HEK293T (cell line): ENCODE results near the gene CENPE.

Experiments used
- CTCF ChIA-PET: fragments of 350-600 bp; formaldehyde crosslinking; extraction: SDS; loops from one replicate; lab custom pipeline; 2021; ENCODE audit warnings: antibody characterized with exemption, inconsistent platforms; lab: Yijun Ruan, JAX
- POLR2A ChIA-PET: fragments of 350-600 bp; formaldehyde crosslinking; extraction: SDS; loops from one replicate; lab custom pipeline; 2020; ENCODE audit warnings: antibody characterized with exemption, inconsistent platforms; lab: Yijun Ruan, JAX
- DNase-seq: peaks from one replicate; pipeline ENCODE4 v3.0.0; 2012; ENCODE audit warnings: mixed read lengths; ENCODE audit errors: extremely low spot score
- ARNT ChIP-seq: fragments of 450-650 bp; IDR thresholded peaks from 2 replicates; pipeline ENCODE4 v1.6.1; 2017; ENCODE audit warnings: mild to moderate bottlenecking
- BHLHE40 ChIP-seq: fragments of 450-650 bp; IDR thresholded peaks from 2 replicates; pipeline ENCODE4 v1.6.1; 2016; ENCODE audit warnings: mild to moderate bottlenecking, moderate library complexity, borderline replicate concordance
- CTBP1 ChIP-seq: fragments of 450-650 bp; IDR thresholded peaks from 2 replicates; pipeline ENCODE4 v1.6.1; 2016; ENCODE audit warnings: borderline replicate concordance
- ELF4 ChIP-seq: fragments of 450-650 bp; IDR thresholded peaks from 2 replicates; pipeline ENCODE4 v1.6.1; 2017; ENCODE audit warnings: antibody characterized with exemption
- FOXA1 ChIP-seq: fragments of 450-650 bp; IDR thresholded peaks from 2 replicates; pipeline ENCODE4 v1.6.1; 2016; ENCODE audit warnings: mild to moderate bottlenecking
- FOXK2 ChIP-seq: fragments of 450-650 bp; IDR thresholded peaks from 2 replicates; pipeline ENCODE4 v1.6.1; 2016; ENCODE audit warnings: mild to moderate bottlenecking
- FOXM1 ChIP-seq: fragments of 450-650 bp; IDR thresholded peaks from 2 replicates; pipeline ENCODE4 v1.6.1; 2017; ENCODE audit warnings: mild to moderate bottlenecking, borderline replicate concordance
- HDGF ChIP-seq: fragments of 450-650 bp; IDR thresholded peaks from 2 replicates; pipeline ENCODE4 v1.6.1; 2017; ENCODE audit warnings: antibody characterized with exemption, borderline replicate concordance
- L3MBTL2 ChIP-seq: fragments of 450-650 bp; conservative IDR thresholded peaks from 2 replicates; pipeline ENCODE4 v1.6.1; 2016; ENCODE audit warnings: mild to moderate bottlenecking
- LEF1 ChIP-seq: fragments of 450-650 bp; IDR thresholded peaks from 2 replicates; pipeline ENCODE4 v1.6.1; 2017; ENCODE audit warnings: mild to moderate bottlenecking, borderline replicate concordance
- NFRKB ChIP-seq: fragments of 450-650 bp; IDR thresholded peaks from 2 replicates; pipeline ENCODE4 v1.6.1; 2016; ENCODE audit warnings: mild to moderate bottlenecking, moderate library complexity
- PKNOX1 ChIP-seq: fragments of 450-650 bp; IDR thresholded peaks from 2 replicates; pipeline ENCODE4 v1.6.1; 2016
- SP1 ChIP-seq: fragments of 450-650 bp; IDR thresholded peaks from 2 replicates; pipeline ENCODE4 v1.6.1; 2017
- SUZ12 ChIP-seq: fragments of 450-650 bp; IDR thresholded peaks from 2 replicates; pipeline ENCODE4 v1.6.1; 2016; ENCODE audit warnings: mild to moderate bottlenecking
- TARDBP ChIP-seq: fragments of 450-650 bp; IDR thresholded peaks from 2 replicates; pipeline ENCODE4 v1.6.1; 2016
- ZNF384 ChIP-seq: fragments of 450-650 bp; IDR thresholded peaks from 2 replicates; pipeline ENCODE4 v1.6.1; 2016

CENPE gene

DNA sequence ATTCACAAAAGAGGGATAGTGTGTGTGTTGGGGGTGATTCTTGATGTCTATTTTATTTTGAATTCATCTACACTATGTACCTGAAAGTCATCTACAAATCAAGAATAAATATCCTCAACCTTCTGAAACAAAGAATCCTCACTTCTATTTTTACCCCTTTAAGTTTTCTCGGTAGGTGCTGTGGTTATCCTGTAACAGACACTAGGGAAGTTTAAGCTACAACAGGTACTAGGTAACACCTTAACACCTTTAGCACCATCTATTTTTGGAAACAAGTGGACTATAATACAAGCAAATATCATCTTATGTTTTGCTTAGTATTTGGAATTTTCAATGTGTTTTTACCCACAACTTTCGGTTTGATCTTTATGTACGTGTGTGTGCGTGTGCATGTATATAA lies 86.5 kb downstream of the CENPE start:
- ChIA-PET CTCF (no interaction called here), POLR2A (no interaction called here)
- DNase-seq: no peak
- TF ChIP-seq TARDBP (no peak), FOXK2 (no peak), PKNOX1 (no peak), NFRKB (no peak), FOXM1 (no peak), ZNF384 (no peak), SP1 (no peak)

DNA sequence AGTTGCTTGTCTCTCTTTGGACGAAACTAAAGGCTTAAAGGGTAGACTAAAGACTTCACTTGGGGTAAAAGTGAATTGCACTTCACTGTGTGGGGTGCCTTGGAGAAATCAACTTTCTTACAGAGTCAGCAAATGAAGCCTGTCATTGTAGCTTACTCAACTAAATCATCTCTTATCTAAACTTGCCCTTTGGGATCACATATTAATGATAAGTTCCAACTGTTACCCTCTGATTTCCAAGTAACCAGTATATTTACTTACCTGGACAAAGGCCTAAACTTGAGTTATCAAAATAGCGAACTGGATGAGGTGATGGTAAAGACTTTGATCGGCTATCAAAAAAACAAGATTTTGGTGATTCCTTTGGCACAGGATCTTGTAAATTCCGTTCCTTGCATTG lies 89.6 kb downstream of the CENPE start:
- DNase-seq: no peak
- ChIA-PET POLR2A (no interaction called here), CTCF (interaction anchor here (1.0 kb wide), 1 partner anchor 9 kb away, joined by 4 read pairs; the partner anchor contains the start of gene BDH2)
- TF ChIP-seq ELF4: no peak

DNA sequence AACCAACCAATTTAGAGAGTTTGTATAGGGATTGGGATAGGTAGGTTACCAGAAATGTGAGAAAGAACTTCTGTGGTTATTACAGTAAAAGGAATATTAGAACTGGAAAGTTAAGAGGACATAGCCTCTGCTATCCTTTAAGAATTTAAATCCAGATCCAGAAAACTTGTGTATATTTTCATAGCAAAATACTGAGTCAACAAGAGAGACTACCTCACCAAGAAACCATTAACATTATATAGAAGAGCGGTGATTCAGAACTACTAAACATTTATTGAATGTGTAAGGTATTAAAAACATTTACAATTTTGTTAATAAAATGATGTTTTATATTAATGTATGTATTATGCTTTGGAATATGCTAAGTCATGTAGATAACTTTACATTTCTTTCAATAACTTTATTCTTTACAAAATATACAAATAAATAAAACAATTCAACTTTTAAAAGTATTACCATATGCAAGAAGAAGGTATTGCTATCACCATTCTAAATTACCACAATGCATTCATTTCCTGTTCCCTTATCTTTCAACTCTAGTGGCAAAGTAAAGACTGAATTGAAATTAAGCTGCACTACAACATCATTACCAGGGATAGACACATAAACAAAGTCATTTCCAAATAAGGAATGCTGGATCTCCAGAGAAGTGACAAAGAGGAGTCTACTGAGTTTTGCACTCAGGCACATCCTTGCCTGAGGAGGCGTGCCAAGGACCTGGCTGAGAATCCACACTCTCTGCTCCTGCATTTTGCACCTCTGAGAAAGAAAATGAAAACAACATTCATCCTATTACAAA lies 92.4 kb downstream of the CENPE start:
- no peak for DNase-seq
- TF ChIP-seq L3MBTL2: no peak
- no peak for TF ChIP-seq FOXK2
- CTCF ChIA-PET: no interaction called here
- POLR2A ChIA-PET: no interaction called here

- CTCF ChIA-PET: no interaction called here
- POLR2A ChIA-PET: no interaction called here
- DNase-seq: no peak
- TF ChIP-seq FOXA1 (no peak), HDGF (no peak), LEF1 (no peak), FOXM1 (no peak), L3MBTL2 (no peak), PKNOX1 (no peak), ARNT (no peak), SP1 (no peak)
Measured at GRCh38 chr4:103104886-103105285, 93.3 kb downstream of the CENPE start.

- DNase-seq: no peak
- TF ChIP-seq BHLHE40 (no peak), NFRKB (no peak), PKNOX1 (no peak), ARNT (no peak), CTBP1 (no peak), ELF4 (no peak)
- POLR2A ChIA-PET: no interaction called here
- CTCF ChIA-PET: interaction anchor here (0.9 to 2.3 kb wide), 2 partner anchors 16 to 480 kb away, joined by 3 to 9 read pairs; no protein-coding TSS in a partner anchor
Measured at GRCh38 chr4:103100691-103101090, 97.5 kb downstream of the CENPE start.

DNA sequence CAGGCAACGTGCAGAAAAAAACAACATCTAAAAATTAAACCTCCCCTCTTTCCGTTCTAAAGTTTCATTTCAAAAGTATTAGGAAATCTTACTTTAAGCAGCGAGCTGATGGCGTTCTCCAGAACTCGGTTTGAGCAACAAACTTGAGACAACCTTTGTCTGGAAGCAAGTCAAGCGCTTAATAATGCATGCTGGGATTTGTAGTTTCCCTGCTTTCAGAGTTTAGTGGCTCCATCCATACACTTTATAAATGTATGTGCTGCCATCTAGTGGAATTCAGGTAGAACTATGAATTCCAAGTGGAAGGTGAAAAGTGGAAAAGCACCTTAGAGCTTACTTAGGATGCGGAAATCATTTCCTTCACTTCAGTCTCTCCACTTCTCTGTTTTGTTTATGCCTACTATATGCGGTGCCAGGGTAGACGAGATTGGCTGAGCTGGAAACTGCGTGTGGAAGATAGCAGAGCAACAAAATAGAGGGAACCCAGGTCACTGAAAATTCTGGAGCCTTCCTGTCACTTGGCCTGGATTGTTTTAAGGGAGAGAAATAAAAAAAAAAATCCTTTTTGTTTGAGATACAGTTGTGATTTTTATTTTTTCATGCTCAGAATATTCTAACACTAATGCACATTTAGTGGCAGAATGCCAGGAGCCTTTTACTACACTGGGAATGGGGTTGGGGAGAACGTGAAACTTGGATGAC lies 98.3 kb downstream of the CENPE start, which contains the start of gene BDH2:
Gene BDH2 (minus strand): TSS at position 144 of the 702 bp plus-strand sequence. CDS start 3,580 bp downstream, outside the sequence.
- DNase-seq: peak; percentile 79
- ChIA-PET CTCF (interaction anchor here (0.5 to 2.3 kb wide), 6 partner anchors 8 to 669 kb away, joined by 3 to 9 read pairs (median 4); no protein-coding TSS in a partner anchor), POLR2A (interaction anchor here (0.9 kb wide), 1 partner anchor 8 kb away, joined by 3 read pairs; no protein-coding TSS in a partner anchor)
- TF ChIP-seq FOXA1 (no peak), L3MBTL2 (no peak), ARNT (no peak), ELF4 (no peak), NFRKB (no peak), TARDBP (no peak), FOXK2 (no peak), HDGF (no peak), LEF1 (no peak), BHLHE40 (no peak), PKNOX1 (no peak), SP1 (no peak), FOXM1 (no peak), SUZ12 (no peak), CTBP1 (no peak), ZNF384 (no peak)
